Measurements from ENCODE around the gene BEGAIN. TPM values are rescaled to one million over a fixed set of nuclear protein-coding genes. Genes with fewer than 3 reads are reported as not detected.

Gene BEGAIN
- total RNA-seq, 4 donors from 2014 or later = 0.47 to 1.5 (median 0.53) TPM; not detected in 1

DNA sequence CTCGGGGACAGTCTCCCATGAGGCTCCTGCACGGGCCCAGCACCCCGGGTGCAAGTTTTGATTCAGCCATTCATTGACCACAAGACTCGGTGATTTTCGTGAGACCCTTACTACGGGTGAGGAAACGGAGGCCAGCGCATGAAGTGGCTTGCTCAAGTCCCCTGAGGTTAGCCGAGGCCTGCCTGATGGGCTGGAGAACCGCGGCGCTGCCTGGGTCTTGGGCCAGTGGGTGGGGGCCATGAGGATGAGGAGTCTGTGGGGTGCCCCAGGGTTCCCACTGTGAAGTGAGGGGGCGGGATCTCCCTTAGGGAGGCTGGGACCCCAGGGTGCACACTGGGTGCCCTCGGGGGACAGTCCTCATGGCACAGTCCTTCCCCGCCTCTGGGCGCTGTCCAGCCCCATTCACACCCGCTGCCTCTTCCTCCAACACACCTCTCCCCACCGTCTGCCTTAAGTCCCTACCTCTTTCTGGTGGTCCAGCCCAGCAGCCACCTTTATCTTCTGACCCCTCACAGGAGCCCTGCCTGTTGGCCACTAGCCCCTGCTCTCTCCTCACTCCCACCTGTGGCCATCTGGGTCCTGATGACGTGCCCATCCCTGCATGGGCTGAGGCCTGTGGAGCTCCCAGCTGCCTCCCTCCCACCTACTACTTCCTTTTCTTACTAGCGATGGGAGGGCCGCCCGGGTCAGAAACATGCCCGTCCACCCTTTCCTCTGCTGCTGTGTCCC, 16.3 kb downstream of the BEGAIN start:
- intact Hi-C loops (cut with DNase I) = no loop called here
- WGBS, 2 donors = 67 to 70% methylated on average over 12 of the region's 23 CpGs
- no peak overlapping the region for H3K27ac ChIP-seq
- peaks cover 8 to 33% (median 23%) of the 10 kb centered on the region in 3 donors for H3K4me1 ChIP-seq
- H3K4me3 ChIP-seq = no peak overlapping the region
- no peak for DNase-seq
- no peaks in the 10 kb centered on the region for H3K36me3 ChIP-seq
- TF ChIP-seq, protein P1, sequence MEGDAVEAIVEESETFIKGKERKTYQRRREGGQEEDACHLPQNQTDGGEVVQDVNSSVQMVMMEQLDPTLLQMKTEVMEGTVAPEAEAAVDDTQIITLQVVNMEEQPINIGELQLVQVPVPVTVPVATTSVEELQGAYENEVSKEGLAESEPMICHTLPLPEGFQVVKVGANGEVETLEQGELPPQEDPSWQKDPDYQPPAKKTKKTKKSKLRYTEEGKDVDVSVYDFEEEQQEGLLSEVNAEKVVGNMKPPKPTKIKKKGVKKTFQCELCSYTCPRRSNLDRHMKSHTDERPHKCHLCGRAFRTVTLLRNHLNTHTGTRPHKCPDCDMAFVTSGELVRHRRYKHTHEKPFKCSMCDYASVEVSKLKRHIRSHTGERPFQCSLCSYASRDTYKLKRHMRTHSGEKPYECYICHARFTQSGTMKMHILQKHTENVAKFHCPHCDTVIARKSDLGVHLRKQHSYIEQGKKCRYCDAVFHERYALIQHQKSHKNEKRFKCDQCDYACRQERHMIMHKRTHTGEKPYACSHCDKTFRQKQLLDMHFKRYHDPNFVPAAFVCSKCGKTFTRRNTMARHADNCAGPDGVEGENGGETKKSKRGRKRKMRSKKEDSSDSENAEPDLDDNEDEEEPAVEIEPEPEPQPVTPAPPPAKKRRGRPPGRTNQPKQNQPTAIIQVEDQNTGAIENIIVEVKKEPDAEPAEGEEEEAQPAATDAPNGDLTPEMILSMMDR (IDR thresholded peaks at IDR 0.05) = no peak
- TF ChIP-seq POLR2A (IDR thresholded peaks at IDR 0.05) = no peak
- no peaks in the 10 kb centered on the region for H3K9me3 ChIP-seq
- peaks cover 0 to 83% (median 21%) of the 10 kb centered on the region in 4 donors for H3K27me3 ChIP-seq

DNA sequence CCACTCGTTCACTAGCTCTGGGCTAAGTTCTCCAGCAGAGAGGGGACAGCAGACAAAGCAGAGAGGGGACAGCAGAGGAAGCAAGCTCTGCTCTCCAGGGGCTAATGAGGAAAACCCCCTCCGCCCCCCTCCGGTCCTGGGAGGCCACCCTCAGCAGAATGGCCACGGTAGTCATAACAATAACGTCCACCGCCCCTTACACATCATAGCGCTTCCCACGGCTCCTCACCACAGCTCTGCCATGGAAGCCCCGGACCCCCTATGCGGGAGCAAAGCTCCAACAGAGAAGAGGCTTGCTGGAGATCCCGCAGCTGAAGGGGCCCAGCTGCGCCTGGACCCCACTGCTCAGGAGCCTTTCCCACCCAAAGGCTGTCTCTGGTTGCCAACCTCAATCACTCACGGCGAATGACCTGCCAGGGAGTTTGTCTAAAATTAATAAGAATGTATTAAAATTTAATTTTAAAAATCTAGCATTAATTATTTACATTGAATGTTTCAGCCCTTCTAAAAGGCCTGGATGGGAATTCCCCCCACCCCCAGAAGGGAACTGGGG, 17.4 kb downstream of the BEGAIN start:
- peaks cover 0 to 94% (median 21%) of the 10 kb centered on the region in 4 donors for H3K27me3 ChIP-seq
- WGBS, 2 donors = 37 to 60% methylated on average over 3 to 4 of the region's 14 CpGs

DNA sequence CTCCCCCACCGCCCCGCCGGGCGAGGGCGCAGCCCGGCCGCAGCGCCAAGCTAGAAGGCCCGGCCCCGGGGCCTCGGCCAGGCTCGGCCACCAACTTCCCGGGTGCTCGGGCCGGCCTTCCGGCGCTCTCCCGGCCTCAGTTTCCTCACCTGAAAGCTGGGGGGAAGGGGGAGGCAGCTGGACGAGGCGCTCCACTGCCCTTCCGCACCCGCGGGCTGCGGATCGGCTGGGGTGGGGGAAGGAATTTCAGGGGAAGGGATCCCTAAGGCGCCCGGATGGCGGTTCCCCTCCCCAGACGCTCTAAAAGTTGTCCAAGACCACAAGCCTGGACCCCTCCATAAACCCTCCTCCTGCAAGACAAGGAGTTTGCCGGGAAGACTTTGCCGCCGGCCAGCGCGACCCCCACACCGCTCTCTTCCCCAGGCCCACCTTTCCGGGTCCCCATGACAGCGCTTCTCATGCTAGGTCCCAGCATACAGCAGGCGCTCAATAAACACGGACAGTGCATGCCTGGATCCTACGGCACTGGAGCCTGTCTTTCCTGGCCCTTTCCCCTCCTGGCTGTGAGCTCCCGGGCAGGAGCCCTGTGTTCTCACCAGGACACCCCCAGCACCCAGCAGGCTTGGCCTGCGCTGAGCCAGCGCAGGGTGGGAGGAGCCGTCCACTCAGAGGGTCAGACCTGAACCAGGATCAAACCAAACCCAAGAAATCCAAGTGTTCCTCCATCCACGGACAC, 18.1 kb downstream of the BEGAIN start:
- intact Hi-C loops (cut with DNase I) = no loop called here
- TF ChIP-seq, protein P1 (IDR thresholded peaks at IDR 0.05) = no peak
- no peak for TF ChIP-seq POLR2A (IDR thresholded peaks at IDR 0.05)
- Histone ChIP-seq H3K27me3 (peaks cover 0 to 100% (median 21%) of the 10 kb centered on the region in 4 donors), H3K27ac (no peak overlapping the region), H3K9me3 (no peaks in the 10 kb centered on the region), H3K4me3 (peak overlapping the region in 3 of 4 donors; percentile 10 to 67 (median 52)), H3K4me1 (peaks cover 8 to 33% (median 23%) of the 10 kb centered on the region in 3 donors), H3K36me3 (no peaks in the 10 kb centered on the region)
- no peak for DNase-seq
- 26 to 28% methylated on average over 11 to 13 of the region's 45 CpGs for WGBS, 2 donors

More for the DNA sequence above, 17.4 kb downstream of the BEGAIN start:
- TF ChIP-seq, protein P1 (IDR thresholded peaks at IDR 0.05) = no peak
- TF ChIP-seq POLR2A (IDR thresholded peaks at IDR 0.05) = no peak
- no peaks in the 10 kb centered on the region for H3K9me3 ChIP-seq
- H3K4me1 ChIP-seq = peaks cover 8 to 33% (median 23%) of the 10 kb centered on the region in 3 donors
- no peak for DNase-seq
- intact Hi-C loops (cut with DNase I) = no loop called here
- H3K27ac ChIP-seq = no peak overlapping the region
- H3K4me3 ChIP-seq = no peak overlapping the region
- no peaks in the 10 kb centered on the region for H3K36me3 ChIP-seq

DNA sequence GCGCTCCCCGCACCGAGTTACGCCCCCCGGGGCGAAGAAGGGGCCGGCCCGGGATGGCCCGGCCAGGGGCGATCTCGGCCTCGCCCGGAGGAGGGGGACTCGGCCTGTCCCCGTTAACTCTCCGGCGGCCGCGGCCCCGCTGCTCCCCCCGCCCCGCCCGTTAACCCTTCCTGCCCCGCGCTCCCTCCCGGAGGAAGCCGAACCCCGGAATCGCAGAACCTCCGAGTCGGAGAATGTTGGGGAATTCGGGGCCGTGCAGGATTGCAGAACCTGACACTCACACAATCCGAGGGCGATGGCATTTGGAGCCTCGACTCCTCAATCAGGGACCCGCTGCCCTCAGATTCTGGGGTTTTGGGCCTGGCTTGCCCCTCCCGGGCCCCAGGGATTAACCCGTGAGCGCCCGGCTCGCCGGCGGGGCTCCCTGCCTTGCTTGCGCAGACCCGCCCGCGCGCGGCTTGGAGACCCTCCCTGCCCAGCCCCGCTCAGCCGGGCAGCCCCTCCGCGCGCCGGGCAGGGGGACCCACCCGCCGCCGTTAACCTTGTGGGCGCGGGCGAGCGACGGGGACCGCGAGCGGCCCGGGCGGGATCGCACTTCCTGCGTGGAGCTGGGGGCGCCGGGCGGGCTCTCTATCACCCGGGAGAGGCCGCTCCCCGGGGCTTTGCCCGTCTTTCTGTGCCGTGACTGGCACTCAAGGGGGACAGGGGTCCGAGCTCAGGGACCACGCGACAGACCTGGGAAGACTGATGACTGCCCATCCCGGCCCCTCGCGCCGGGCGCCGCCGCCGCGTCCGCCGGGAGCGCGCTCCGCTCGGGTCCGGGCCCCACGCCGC, 18.8 kb downstream of the BEGAIN start:
- no peak for DNase-seq
- no peak overlapping the region for H3K27ac ChIP-seq
- peak overlapping the region; percentile 4 to 67 (median 44) for H3K4me3 ChIP-seq
- peaks cover 8 to 33% (median 23%) of the 10 kb centered on the region in 3 donors for H3K4me1 ChIP-seq
- intact Hi-C loops (cut with DNase I) = no loop called here
- no peaks in the 10 kb centered on the region for H3K9me3 ChIP-seq
- WGBS, 2 donors = no CpG with 5 or more reads among the region's 100 CpGs
- H3K27me3 ChIP-seq = peaks cover 0 to 100% (median 21%) of the 10 kb centered on the region in 4 donors
- H3K36me3 ChIP-seq = no peaks in the 10 kb centered on the region
- TF ChIP-seq, protein P1 (IDR thresholded peaks at IDR 0.05) = no peak
- TF ChIP-seq POLR2A (IDR thresholded peaks at IDR 0.05) = no peak

All from esophagus squamous epithelium (tissue), 5 donors.